Measurements from ENCODE around the gene GDI2.

GRCh38 chr10:5788969-5789368 is 24.3 kb downstream of the GDI2 start:
- TF ChIP-seq SIN3A (IDR thresholded peaks at IDR 0.05; ENCODE audit: borderline replicate concordance, insufficient read depth, low read length) (no peak), POLR2AphosphoS5 (IDR thresholded peaks at IDR 0.05; ENCODE audit: low read depth, low read length) (no peak)
- TF ChIP-seq, protein P1, sequence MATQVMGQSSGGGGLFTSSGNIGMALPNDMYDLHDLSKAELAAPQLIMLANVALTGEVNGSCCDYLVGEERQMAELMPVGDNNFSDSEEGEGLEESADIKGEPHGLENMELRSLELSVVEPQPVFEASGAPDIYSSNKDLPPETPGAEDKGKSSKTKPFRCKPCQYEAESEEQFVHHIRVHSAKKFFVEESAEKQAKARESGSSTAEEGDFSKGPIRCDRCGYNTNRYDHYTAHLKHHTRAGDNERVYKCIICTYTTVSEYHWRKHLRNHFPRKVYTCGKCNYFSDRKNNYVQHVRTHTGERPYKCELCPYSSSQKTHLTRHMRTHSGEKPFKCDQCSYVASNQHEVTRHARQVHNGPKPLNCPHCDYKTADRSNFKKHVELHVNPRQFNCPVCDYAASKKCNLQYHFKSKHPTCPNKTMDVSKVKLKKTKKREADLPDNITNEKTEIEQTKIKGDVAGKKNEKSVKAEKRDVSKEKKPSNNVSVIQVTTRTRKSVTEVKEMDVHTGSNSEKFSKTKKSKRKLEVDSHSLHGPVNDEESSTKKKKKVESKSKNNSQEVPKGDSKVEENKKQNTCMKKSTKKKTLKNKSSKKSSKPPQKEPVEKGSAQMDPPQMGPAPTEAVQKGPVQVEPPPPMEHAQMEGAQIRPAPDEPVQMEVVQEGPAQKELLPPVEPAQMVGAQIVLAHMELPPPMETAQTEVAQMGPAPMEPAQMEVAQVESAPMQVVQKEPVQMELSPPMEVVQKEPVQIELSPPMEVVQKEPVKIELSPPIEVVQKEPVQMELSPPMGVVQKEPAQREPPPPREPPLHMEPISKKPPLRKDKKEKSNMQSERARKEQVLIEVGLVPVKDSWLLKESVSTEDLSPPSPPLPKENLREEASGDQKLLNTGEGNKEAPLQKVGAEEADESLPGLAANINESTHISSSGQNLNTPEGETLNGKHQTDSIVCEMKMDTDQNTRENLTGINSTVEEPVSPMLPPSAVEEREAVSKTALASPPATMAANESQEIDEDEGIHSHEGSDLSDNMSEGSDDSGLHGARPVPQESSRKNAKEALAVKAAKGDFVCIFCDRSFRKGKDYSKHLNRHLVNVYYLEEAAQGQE (IDR thresholded peaks at IDR 0.05; ENCODE audit: insufficient read depth in 1 of 2, low read depth in 2 of 2, low read length in 2 of 2), result no peak
